ENCODE data around the gene ZCCHC24. TPM values are rescaled to one million over a fixed set of nuclear protein-coding genes. Genes with fewer than 3 reads are reported as not detected.

Gene ZCCHC24
- total RNA-seq, 2 experiments from 2014 or later = 0.98 to 2.2 TPM

GRCh38 chr10:79387466-79387973, 57.9 kb downstream of the ZCCHC24 start:
- Histone ChIP-seq H3K27ac (ENCODE audit: low read depth, low read length, poor library complexity, severe bottlenecking) (no peak overlapping the region), H2AFZ (ENCODE audit: low read length) (no peak overlapping the region), H3K36me3 (ENCODE audit: insufficient read depth, low read length) (no peaks in the 10 kb centered on the region), H3K4me3 (ENCODE audit: low read depth, low read length, poor library complexity, severe bottlenecking) (no peak overlapping the region), H3K9me2 (ENCODE audit: insufficient read depth, low read length) (no peaks in the 10 kb centered on the region), H3K9me3 (ENCODE audit: low read length) (no peaks in the 10 kb centered on the region), H3K4me2 (ENCODE audit: low read length) (no peak overlapping the region), H4K20me1 (ENCODE audit: insufficient read depth, low read length) (no peaks in the 10 kb centered on the region), H3K79me2 (ENCODE audit: insufficient read depth, low read depth, low read length) (no peaks in the 10 kb centered on the region), H3K4me1 (ENCODE audit: insufficient read depth, low read length, poor library complexity, severe bottlenecking) (peaks cover 7% of the 10 kb centered on the region)
- ChIA-PET CTCF (ENCODE audit: unreplicated experiment) (no interaction called here), POLR2A (no interaction called here)
- no peak for TF ChIP-seq EZH2phosphoT487 (IDR thresholded peaks at IDR 0.05; ENCODE audit: borderline replicate concordance, low read depth, low read length)
- TF ChIP-seq, protein P1, sequence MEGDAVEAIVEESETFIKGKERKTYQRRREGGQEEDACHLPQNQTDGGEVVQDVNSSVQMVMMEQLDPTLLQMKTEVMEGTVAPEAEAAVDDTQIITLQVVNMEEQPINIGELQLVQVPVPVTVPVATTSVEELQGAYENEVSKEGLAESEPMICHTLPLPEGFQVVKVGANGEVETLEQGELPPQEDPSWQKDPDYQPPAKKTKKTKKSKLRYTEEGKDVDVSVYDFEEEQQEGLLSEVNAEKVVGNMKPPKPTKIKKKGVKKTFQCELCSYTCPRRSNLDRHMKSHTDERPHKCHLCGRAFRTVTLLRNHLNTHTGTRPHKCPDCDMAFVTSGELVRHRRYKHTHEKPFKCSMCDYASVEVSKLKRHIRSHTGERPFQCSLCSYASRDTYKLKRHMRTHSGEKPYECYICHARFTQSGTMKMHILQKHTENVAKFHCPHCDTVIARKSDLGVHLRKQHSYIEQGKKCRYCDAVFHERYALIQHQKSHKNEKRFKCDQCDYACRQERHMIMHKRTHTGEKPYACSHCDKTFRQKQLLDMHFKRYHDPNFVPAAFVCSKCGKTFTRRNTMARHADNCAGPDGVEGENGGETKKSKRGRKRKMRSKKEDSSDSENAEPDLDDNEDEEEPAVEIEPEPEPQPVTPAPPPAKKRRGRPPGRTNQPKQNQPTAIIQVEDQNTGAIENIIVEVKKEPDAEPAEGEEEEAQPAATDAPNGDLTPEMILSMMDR (conservative IDR thresholded peaks at IDR 0.05; ENCODE audit: low read length) = no peak
- no peak for DNase-seq (ENCODE audit: low spot score)
- BruUV-seq (replicated peaks) = no TSS peak
- intact Hi-C loops (cut with micrococcal nuclease; ENCODE audit: unreplicated experiment) = no loop called here

- Histone ChIP-seq H3K79me2 (ENCODE audit: insufficient read depth, low read depth, low read length) (no peaks in the 10 kb centered on the region), H3K4me1 (ENCODE audit: insufficient read depth, low read length, poor library complexity, severe bottlenecking) (peaks cover 7% of the 10 kb centered on the region), H3K4me3 (ENCODE audit: low read depth, low read length, poor library complexity, severe bottlenecking) (no peak overlapping the region), H3K9me3 (ENCODE audit: low read length) (no peaks in the 10 kb centered on the region), H3K36me3 (ENCODE audit: insufficient read depth, low read length) (no peaks in the 10 kb centered on the region), H3K4me2 (ENCODE audit: low read length) (no peak overlapping the region), H3K9me2 (ENCODE audit: insufficient read depth, low read length) (no peaks in the 10 kb centered on the region), H3K27ac (ENCODE audit: low read depth, low read length, poor library complexity, severe bottlenecking) (no peak overlapping the region), H2AFZ (ENCODE audit: low read length) (no peak overlapping the region), H4K20me1 (ENCODE audit: insufficient read depth, low read length) (no peaks in the 10 kb centered on the region)
- ChIA-PET CTCF (ENCODE audit: unreplicated experiment) (no interaction called here), POLR2A (interaction anchor here (0.5 kb wide), 1 partner anchor 1041 kb away, joined by 3 read pairs; no protein-coding TSS in a partner anchor)
- TF ChIP-seq, protein P1 (conservative IDR thresholded peaks at IDR 0.05; ENCODE audit: low read length) = no peak
- no peak for TF ChIP-seq EZH2phosphoT487 (IDR thresholded peaks at IDR 0.05; ENCODE audit: borderline replicate concordance, low read depth, low read length)
- no TSS peak for BruUV-seq (replicated peaks)
- intact Hi-C loops (cut with micrococcal nuclease; ENCODE audit: unreplicated experiment) = no loop called here
- no peak for DNase-seq (ENCODE audit: low spot score)
Measured at GRCh38 chr10:79386637-79387465, 58.6 kb downstream of the ZCCHC24 start.

Measured in OCI-LY7 (cell line).